Measurements from ENCODE around the gene KIRREL3. TPM values are rescaled to one million over a fixed set of nuclear protein-coding genes. Genes with fewer than 3 reads are reported as not detected.

The KIRREL3 gene
- total and polyA plus RNA-seq, 2 of the 4 experiments (the other 2 are of a cell fraction) = 10.9 to 15.9 TPM

GRCh38 chr11:126815111-126815510, 185.5 kb downstream of the KIRREL3 start:
- dilution Hi-C loops (cut with HindIII; ENCODE audit: low sequenced_read_pairs, unreplicated experiment) = no loop called here
- H4K91ac ChIP-seq (ENCODE audit: insufficient read depth, low read depth, low read length) = no peak overlapping the region
- BruUV-seq (replicated peaks) = no TSS peak

More at GRCh38 chr11:126815111-126815510, 185.5 kb downstream of the KIRREL3 start:
- peak; percentile 72 for DNase-seq
- POLR2A ChIA-PET (ENCODE audit: unreplicated experiment) = no interaction called here
- H3K9me1 ChIP-seq (ENCODE audit: insufficient read depth, low read length) = peaks cover 15% of the 10 kb centered on the region
- H3K4me2 ChIP-seq (ENCODE audit: low read depth, low read length) = no peak overlapping the region
- peaks cover 7 to 36% of the 10 kb centered on the region in 2 experiments; a peak in 3 of 4 replicates for H3K79me1 ChIP-seq (ENCODE audit: low read depth in 1 of 2, low read length in 2 of 2)
- H2BK120ac ChIP-seq (ENCODE audit: low read depth, low read length) = peak overlapping the region; percentile 33; the same call in 1 of the 2 replicates
- H3K4me1 ChIP-seq (ENCODE audit: control insufficient read depth, insufficient read depth, low read length) = peaks cover 14% of the 10 kb centered on the region
- no peak overlapping the region for H2AK9ac ChIP-seq (replicated peaks; ENCODE audit: low read depth, low read length, poor library complexity)
- no peaks in the 10 kb centered on the region for H4K20me1 ChIP-seq (ENCODE audit: insufficient read depth, low read length)
- no peaks in the 10 kb centered on the region for H3K36me3 ChIP-seq (ENCODE audit: control insufficient read depth, insufficient read depth, low read length)
- no peak overlapping the region for H3K56ac ChIP-seq (ENCODE audit: extremely low read depth, insufficient read depth, low read length)
- peak overlapping the region; percentile 34; the same call in 1 of the 2 replicates for H3K18ac ChIP-seq (ENCODE audit: low read depth, low read length)
- no peak overlapping the region for H3K27ac ChIP-seq (ENCODE audit: insufficient read depth, low read length)
- H3K9me3 ChIP-seq (ENCODE audit: control insufficient read depth, insufficient read depth, low read length) = no peaks in the 10 kb centered on the region
- H4K8ac ChIP-seq (ENCODE audit: low read depth in 2 of 2, low read length in 2 of 2) = peak overlapping the region in 1 of 2 experiments; percentile 31; a peak in 1 of 4 replicates
- intact Hi-C loops (cut with micrococcal nuclease) = no loop called here
- H3K23ac ChIP-seq (ENCODE audit: low read depth, low read length) = no peak overlapping the region
- peak overlapping the region; percentile 87; the same call in 1 of the 2 replicates for H2BK20ac ChIP-seq (ENCODE audit: low read depth, low read length)
- H3K9ac ChIP-seq (ENCODE audit: low read depth, low read length) = no peak overlapping the region
- no peak for ATAC-seq (ENCODE audit: low read depth)
- peak overlapping the region; percentile 61 for H2BK5ac ChIP-seq (ENCODE audit: low read depth, low read length, poor library complexity, severe bottlenecking)
- no peak overlapping the region for H2AFZ ChIP-seq (replicated peaks; ENCODE audit: low read length, poor library complexity)
- H2AK5ac ChIP-seq (ENCODE audit: low read depth, low read length) = no peak overlapping the region
- H3K4me3 ChIP-seq (ENCODE audit: insufficient read depth, low read depth, low read length) = no peak overlapping the region
- peak overlapping the region; percentile 61; the same call in 1 of the 2 replicates for H3K14ac ChIP-seq (replicated peaks; ENCODE audit: low read depth, low read length)
- in situ Hi-C loops (cut with MboI; ENCODE audit: low sequenced_read_pairs) = no loop called here
- H2BK15ac ChIP-seq (ENCODE audit: low read depth, low read length) = no peak overlapping the region
- no peaks in the 10 kb centered on the region for H3K27me3 ChIP-seq (ENCODE audit: control insufficient read depth, insufficient read depth, low read length)
- peak overlapping the region; percentile 57; the same call in 1 of the 2 replicates for H3K4ac ChIP-seq (ENCODE audit: low read depth, low read length)
- no CpG with 5 or more reads among the region's 4 CpGs for WGBS, 2 experiments (ENCODE audit: extremely low coverage in 2 of 2, insufficient read length in 1 of 2)
- CTCF ChIA-PET = interaction anchor here (0.6 kb wide), 1 partner anchor 152 kb away, joined by 3 read pairs; no protein-coding TSS in a partner anchor
- peak; percentile 5; the same call in 1 of the 2 replicates for TF ChIP-seq FOS (IDR thresholded peaks at IDR 0.05; ENCODE audit: low read depth, low read length)
- 0 out of 2 replicates have a peak, but pooled peaks have one; percentile 13 for TF ChIP-seq MXI1 (IDR thresholded peaks at IDR 0.05; ENCODE audit: borderline replicate concordance, low read depth, low read length)
- no peak for TF ChIP-seq CTCF (conservative IDR thresholded peaks at IDR 0.05; ENCODE audit: low read depth, low read length)
- no peak overlapping the region for H4K5ac ChIP-seq (ENCODE audit: low read depth, low read length)

Data from IMR-90 (cell line).